ENCODE results near the gene HECTD2.
"Not testable (repeated sequence)": the region's sequence is repeated elsewhere in the genome, so short reads cannot be mapped to it uniquely, and the experiment has no call there.

HECTD2 gene

GRCh38 chr10:91433620-91434019 is 23.5 kb downstream of the HECTD2 start:
- no peak for TF ChIP-seq EZH2phosphoT487 (IDR thresholded peaks at IDR 0.05; ENCODE audit: borderline replicate concordance, low read length)
- TF ChIP-seq, protein P1, sequence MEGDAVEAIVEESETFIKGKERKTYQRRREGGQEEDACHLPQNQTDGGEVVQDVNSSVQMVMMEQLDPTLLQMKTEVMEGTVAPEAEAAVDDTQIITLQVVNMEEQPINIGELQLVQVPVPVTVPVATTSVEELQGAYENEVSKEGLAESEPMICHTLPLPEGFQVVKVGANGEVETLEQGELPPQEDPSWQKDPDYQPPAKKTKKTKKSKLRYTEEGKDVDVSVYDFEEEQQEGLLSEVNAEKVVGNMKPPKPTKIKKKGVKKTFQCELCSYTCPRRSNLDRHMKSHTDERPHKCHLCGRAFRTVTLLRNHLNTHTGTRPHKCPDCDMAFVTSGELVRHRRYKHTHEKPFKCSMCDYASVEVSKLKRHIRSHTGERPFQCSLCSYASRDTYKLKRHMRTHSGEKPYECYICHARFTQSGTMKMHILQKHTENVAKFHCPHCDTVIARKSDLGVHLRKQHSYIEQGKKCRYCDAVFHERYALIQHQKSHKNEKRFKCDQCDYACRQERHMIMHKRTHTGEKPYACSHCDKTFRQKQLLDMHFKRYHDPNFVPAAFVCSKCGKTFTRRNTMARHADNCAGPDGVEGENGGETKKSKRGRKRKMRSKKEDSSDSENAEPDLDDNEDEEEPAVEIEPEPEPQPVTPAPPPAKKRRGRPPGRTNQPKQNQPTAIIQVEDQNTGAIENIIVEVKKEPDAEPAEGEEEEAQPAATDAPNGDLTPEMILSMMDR (IDR thresholded peaks at IDR 0.05; ENCODE audit: low read depth, low read length, poor library complexity, severe bottlenecking): no peak
- H3K36me3 ChIP-seq (ENCODE audit: control insufficient read depth, low read length): no peaks in the 10 kb centered on the region

GRCh38 chr10:91434041-91434440 is 23.9 kb downstream of the HECTD2 start:
- Histone ChIP-seq H3K4me2 (ENCODE audit: low read length) (no peak overlapping the region), H3K27me3 (ENCODE audit: control insufficient read depth, low read length) (no peaks in the 10 kb centered on the region), H3F3A (ENCODE audit: control insufficient read depth, insufficient read depth) (no peaks in the 10 kb centered on the region), H3K36me3 (ENCODE audit: control insufficient read depth, low read length) (no peaks in the 10 kb centered on the region), H3K9me2 (replicated peaks; ENCODE audit: control insufficient read depth, low read length) (no peaks in the 10 kb centered on the region), H3K4me3 (ENCODE audit: low read length) (no peak overlapping the region), H3K4me1 (ENCODE audit: control insufficient read depth, low read length) (no peaks in the 10 kb centered on the region), H3K9me3 (ENCODE audit: control insufficient read depth, insufficient read depth, low read length) (no peaks in the 10 kb centered on the region), H4K20me1 (ENCODE audit: control insufficient read depth, insufficient read depth, low read depth, low read length) (no peaks in the 10 kb centered on the region), H3K79me2 (ENCODE audit: control insufficient read depth, low read length) (no peaks in the 10 kb centered on the region), H3K27ac (ENCODE audit: low read depth, low read length) (no peak overlapping the region)
- TF ChIP-seq EZH2phosphoT487 (IDR thresholded peaks at IDR 0.05; ENCODE audit: borderline replicate concordance, low read length): no peak
- TF ChIP-seq, protein P1 (IDR thresholded peaks at IDR 0.05; ENCODE audit: low read depth, low read length, poor library complexity, severe bottlenecking): no peak

More at GRCh38 chr10:91433620-91434019, 23.5 kb downstream of the HECTD2 start:
- no peak overlapping the region for H3K4me3 ChIP-seq (ENCODE audit: low read length)
- H4K20me1 ChIP-seq (ENCODE audit: control insufficient read depth, insufficient read depth, low read depth, low read length): no peaks in the 10 kb centered on the region
- no peaks in the 10 kb centered on the region for H3F3A ChIP-seq (ENCODE audit: control insufficient read depth, insufficient read depth)
- no peaks in the 10 kb centered on the region for H3K9me2 ChIP-seq (replicated peaks; ENCODE audit: control insufficient read depth, low read length)
- no peaks in the 10 kb centered on the region for H3K4me1 ChIP-seq (ENCODE audit: control insufficient read depth, low read length)
- no peak overlapping the region for H3K27ac ChIP-seq (ENCODE audit: low read depth, low read length)
- no peaks in the 10 kb centered on the region for H3K9me3 ChIP-seq (ENCODE audit: control insufficient read depth, insufficient read depth, low read length)
- no peaks in the 10 kb centered on the region for H3K27me3 ChIP-seq (ENCODE audit: control insufficient read depth, low read length)
- no peaks in the 10 kb centered on the region for H3K79me2 ChIP-seq (ENCODE audit: control insufficient read depth, low read length)
- H3K4me2 ChIP-seq (ENCODE audit: low read length): no peak overlapping the region

GRCh38 chr10:91435241-91435640 is 25.1 kb downstream of the HECTD2 start:
- H3K4me3 ChIP-seq (ENCODE audit: low read length): no peak overlapping the region
- no peak for TF ChIP-seq EZH2phosphoT487 (IDR thresholded peaks at IDR 0.05; ENCODE audit: borderline replicate concordance, low read length)
- TF ChIP-seq, protein P1 (IDR thresholded peaks at IDR 0.05; ENCODE audit: low read depth, low read length, poor library complexity, severe bottlenecking): no peak
- no peaks in the 10 kb centered on the region for H3K9me2 ChIP-seq (replicated peaks; ENCODE audit: control insufficient read depth, low read length)
- no peaks in the 10 kb centered on the region for H3K36me3 ChIP-seq (ENCODE audit: control insufficient read depth, low read length)
- H3K27ac ChIP-seq (ENCODE audit: low read depth, low read length): no peak overlapping the region
- H3K4me1 ChIP-seq (ENCODE audit: control insufficient read depth, low read length): no peaks in the 10 kb centered on the region
- H3K27me3 ChIP-seq (ENCODE audit: control insufficient read depth, low read length): no peaks in the 10 kb centered on the region
- H3K79me2 ChIP-seq (ENCODE audit: control insufficient read depth, low read length): no peaks in the 10 kb centered on the region
- H3K4me2 ChIP-seq (ENCODE audit: low read length): no peak overlapping the region
- H3K9me3 ChIP-seq (ENCODE audit: control insufficient read depth, insufficient read depth, low read length): no peaks in the 10 kb centered on the region
- no peaks in the 10 kb centered on the region for H3F3A ChIP-seq (ENCODE audit: control insufficient read depth, insufficient read depth)
- H4K20me1 ChIP-seq (ENCODE audit: control insufficient read depth, insufficient read depth, low read depth, low read length): no peaks in the 10 kb centered on the region

DNA sequence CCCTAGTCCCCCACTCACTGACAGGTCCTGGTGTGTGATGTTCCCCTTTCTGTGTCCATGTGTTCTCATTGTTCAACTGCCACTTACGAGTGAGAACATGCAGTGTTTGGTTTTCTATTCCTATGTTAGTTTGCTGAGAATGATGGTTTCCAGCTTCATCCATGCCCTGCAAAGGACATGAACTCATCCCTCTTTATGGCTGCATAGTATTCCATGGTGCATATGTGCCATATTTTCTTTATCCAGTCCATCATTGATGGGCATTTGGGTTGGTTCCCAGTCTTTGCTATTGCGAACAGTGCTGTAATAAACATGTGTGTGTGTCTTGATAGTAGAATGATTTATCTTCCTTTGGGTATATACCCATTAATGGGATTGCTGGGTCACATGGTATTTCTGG is 28.1 kb downstream of the HECTD2 start:
- H3K9me2 ChIP-seq (replicated peaks; ENCODE audit: control insufficient read depth, low read length); H3K79me2 ChIP-seq (ENCODE audit: control insufficient read depth, low read length); H3K27ac ChIP-seq (ENCODE audit: low read depth, low read length); H3K9me3 ChIP-seq (ENCODE audit: control insufficient read depth, insufficient read depth, low read length); H3F3A ChIP-seq (ENCODE audit: control insufficient read depth, insufficient read depth); H3K4me2 ChIP-seq (ENCODE audit: low read length); H4K20me1 ChIP-seq (ENCODE audit: control insufficient read depth, insufficient read depth, low read depth, low read length); H3K4me3 ChIP-seq (ENCODE audit: low read length); H3K36me3 ChIP-seq (ENCODE audit: control insufficient read depth, low read length); H3K4me1 ChIP-seq (ENCODE audit: control insufficient read depth, low read length); H3K27me3 ChIP-seq (ENCODE audit: control insufficient read depth, low read length): not testable (repeated sequence)
